ENCODE measurements around the gene HSPH1.
"Not testable (repeated sequence)": the region's sequence is repeated elsewhere in the genome, so short reads cannot be mapped to it uniquely, and the experiment has no call there.

DNA sequence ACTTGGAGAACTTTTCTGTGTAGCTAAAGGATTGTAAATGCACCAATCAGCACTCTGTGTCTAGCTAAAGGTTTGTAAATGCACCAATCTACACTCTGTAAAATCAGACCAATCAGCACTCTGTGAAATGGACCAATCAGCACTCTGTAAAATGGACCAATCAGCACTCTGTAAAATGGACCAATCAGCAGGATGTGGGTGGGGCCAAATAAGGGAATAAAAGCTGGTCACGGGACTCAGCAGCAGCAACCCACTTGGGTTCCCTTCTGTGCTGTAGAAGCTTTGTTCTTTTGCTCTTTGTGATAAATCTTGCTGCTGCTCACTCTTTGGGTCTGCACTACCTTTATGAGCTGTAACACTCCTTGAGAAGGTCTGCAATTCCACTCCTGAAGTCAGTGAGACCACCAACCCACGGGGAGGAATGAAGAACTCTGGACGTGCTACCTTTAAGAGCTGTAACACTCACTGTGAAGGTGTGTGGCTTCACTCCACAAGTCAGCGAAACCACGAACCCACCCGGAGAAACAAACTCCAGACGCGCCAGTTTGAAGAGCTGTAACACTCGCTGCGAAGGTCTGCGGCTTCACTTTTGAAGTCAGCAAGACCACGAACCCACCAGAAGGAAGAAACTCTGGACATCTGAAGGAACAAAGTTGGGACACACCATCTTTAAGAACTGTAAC, 16.2 kb upstream of the HSPH1 start:
- TF ChIP-seq POLR2A, POLR2AphosphoS5 (IDR thresholded peaks at IDR 0.05): not testable (repeated sequence)
- TF ChIP-seq, protein P1, sequence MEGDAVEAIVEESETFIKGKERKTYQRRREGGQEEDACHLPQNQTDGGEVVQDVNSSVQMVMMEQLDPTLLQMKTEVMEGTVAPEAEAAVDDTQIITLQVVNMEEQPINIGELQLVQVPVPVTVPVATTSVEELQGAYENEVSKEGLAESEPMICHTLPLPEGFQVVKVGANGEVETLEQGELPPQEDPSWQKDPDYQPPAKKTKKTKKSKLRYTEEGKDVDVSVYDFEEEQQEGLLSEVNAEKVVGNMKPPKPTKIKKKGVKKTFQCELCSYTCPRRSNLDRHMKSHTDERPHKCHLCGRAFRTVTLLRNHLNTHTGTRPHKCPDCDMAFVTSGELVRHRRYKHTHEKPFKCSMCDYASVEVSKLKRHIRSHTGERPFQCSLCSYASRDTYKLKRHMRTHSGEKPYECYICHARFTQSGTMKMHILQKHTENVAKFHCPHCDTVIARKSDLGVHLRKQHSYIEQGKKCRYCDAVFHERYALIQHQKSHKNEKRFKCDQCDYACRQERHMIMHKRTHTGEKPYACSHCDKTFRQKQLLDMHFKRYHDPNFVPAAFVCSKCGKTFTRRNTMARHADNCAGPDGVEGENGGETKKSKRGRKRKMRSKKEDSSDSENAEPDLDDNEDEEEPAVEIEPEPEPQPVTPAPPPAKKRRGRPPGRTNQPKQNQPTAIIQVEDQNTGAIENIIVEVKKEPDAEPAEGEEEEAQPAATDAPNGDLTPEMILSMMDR (IDR thresholded peaks at IDR 0.05 in 8 of 11, conservative IDR thresholded peaks at IDR 0.05 in 3 of 11): not testable (repeated sequence)
